HG03457 (cell line): ENCODE measurements around the gene MAPK14.

Source experiments
- ATAC-seq: cut with Tn5 transposase; IDR thresholded peaks from one replicate; pipeline ENCODE4 v1.9.1; 2021; ENCODE audit warnings: moderate number of reproducible peaks; ENCODE audit not compliant: unreplicated experiment

MAPK14 gene

DNA sequence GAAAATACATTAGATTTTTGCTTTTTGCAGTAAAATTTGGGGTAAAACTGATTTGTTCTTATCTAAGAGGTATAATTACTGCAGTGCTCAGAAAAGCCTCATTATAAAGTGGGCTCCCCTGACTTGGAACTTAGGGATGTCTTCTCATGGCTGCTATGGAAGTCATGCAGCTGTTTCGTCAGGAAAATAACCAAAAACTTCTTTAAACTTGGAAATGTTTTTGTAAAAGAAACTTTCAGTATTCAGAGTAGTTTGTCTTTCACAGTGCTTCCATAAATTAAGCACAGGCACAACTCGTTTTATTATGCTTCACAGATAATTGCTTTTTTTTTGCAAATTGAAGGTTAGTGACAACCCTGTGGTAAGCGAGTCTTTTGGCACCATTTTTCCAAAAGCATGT lies 6.8 kb downstream of the MAPK14 start:
- ATAC-seq: no peak

GRCh38 chr6:36035225-36035624 lies 7.6 kb downstream of the MAPK14 start:
- ATAC-seq: no peak

- ATAC-seq: no peak
Measured at GRCh38 chr6:36038120-36038876, 10.7 kb downstream of the MAPK14 start.

GRCh38 chr6:36039112-36039511 lies 11.5 kb downstream of the MAPK14 start:
- ATAC-seq: no peak

DNA sequence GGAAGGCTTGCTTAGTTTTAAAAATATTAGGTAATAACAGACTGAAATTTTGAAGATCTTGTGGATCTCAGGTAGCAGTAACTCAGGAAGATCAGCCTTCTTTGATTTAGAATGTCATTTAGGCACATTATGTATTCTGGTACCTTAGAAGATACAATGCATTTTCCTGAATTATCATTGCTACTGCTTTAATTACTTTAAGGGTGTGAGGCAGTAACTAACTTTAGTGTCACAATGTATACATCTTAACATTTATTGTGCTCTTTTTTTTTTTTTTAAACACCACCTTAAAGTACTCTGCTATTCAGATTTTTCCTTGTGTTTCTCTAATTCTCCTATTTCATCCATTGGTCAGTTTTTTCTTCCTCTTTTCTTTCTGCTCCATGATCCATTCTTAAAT lies 13.3 kb downstream of the MAPK14 start:
- no peak for ATAC-seq

GRCh38 chr6:36042618-36043260 lies 15.1 kb downstream of the MAPK14 start:
- no peak for ATAC-seq

- ATAC-seq: no peak
Measured at GRCh38 chr6:36049582-36049981, 22.0 kb downstream of the MAPK14 start.

DNA sequence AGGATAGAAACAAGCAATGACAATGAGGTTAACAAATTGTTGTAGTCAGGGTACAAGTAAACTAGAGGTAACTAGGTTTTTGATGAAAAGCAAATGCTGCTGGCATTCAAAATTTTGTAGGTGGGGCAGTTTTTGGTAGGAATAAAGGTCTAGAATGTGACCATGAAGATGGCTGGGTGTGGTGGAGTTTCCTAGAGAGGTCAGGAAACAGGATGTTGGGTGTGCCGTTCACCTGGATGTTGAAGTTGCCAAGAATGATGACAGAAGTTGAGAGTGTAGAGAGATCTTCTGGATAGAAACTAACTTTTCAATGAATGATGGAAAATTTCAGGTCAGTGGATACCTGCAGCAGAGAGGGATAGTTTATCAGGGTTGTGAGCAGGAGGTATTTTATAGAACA lies 22.7 kb downstream of the MAPK14 start:
- ATAC-seq: no peak

GRCh38 chr6:36050947-36051710 lies 23.5 kb downstream of the MAPK14 start:
- no peak for ATAC-seq

DNA sequence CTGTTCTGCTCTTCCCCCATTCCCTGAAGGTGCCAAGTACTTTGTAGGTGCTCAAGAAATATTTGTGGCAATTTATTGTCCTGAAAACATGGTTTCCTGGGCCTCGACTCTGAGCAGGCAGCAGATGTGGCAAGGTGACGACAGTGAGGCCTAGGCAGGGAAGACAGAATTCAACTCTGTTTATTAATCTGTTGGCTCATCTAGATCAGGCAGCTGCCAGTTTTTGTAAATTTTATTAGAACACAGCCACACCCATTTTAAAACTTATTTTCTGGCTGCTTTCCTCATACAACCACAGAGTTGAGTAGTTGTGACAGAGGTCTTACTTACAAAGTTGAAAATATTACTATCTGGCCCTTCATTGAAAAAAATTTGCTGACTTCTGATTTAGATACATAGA lies 24.5 kb downstream of the MAPK14 start:
- no peak for ATAC-seq

DNA sequence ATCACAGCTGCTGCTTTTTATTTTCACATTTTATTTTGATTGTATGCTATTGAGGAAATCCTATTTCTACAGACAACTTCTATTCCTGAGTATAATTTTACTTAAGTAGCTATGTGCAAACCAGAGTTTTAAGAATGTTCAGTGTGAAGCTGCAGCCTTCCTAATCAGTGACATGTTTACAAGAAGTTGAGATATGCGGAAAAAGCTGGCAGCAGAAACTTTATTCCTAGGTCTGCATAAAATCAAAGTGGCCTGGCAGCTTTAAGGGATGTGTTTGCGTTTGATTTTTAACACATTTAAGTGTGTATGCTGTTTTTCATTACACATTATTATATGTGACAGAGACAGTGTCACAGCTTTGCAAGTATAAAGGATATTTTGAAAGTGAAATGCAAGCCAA lies 26.3 kb downstream of the MAPK14 start:
- no peak for ATAC-seq

DNA sequence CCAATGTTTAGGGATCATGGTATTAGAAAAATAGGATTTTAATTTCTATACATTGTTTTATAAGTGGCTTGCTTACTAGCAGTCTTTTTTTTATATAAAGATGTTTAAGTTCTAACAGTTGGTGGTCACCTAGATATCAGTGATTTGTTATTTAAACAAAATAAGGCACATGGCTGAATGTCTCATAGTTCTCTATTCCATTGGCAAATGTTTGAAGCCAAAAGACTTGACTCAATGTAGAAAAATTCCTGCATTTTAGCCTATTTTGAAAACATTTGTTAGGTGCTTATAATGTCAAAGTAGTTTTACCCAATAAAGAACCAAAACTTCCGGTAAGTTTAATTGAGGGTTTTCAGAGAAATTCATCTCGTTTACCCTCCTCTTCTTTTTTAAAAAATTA lies 26.8 kb downstream of the MAPK14 start:
- no peak for ATAC-seq

GRCh38 chr6:36054956-36055355 lies 27.3 kb downstream of the MAPK14 start:
- no peak for ATAC-seq

DNA sequence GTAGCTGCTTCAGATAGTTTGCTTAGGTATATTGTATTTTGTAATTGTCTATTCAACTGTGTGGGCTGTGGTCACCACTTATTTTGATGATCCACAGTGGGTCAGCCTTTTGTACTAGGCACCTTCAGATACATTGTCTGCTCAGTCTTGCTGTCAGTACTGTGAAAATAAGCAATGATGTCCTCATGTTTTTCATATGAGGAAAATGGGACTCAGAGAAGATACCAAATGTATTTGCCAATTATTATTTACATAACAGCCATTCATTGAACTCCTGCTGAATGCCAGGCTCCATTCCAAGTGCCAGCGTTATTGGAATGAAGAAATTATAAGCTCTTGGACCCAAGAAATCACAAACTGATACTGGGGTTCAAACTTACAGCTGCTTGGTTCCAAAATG lies 28.6 kb downstream of the MAPK14 start:
- no peak for ATAC-seq

GRCh38 chr6:36061236-36061635 lies 33.6 kb downstream of the MAPK14 start:
- ATAC-seq: no peak

- no peak for ATAC-seq
Measured at GRCh38 chr6:36062247-36062646, 34.6 kb downstream of the MAPK14 start.

- no peak for ATAC-seq
Measured at GRCh38 chr6:36063318-36064060, 35.9 kb downstream of the MAPK14 start.

GRCh38 chr6:36064770-36065396 lies 37.3 kb downstream of the MAPK14 start:
- ATAC-seq: no peak

DNA sequence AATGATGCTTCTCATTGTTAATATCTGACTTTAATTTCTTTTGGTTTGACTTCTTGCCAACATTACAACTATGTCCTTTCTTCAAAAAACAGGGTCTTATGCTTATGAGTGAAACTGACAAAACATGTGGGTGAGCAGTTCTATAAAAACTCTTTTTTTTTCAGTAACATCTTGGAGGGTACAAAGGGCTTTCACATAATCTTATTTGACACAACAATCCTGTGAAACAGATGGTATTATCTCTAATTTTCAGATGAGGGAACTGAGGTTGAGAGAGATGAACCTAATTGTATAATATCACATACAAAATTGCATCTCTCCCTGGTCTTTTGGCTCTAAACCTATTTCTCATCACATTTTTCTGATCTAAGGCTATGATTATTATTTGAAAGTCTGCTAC lies 38.3 kb downstream of the MAPK14 start:
- ATAC-seq: no peak

- ATAC-seq: no peak
Measured at GRCh38 chr6:36066817-36067216, 39.2 kb downstream of the MAPK14 start.
